Stimulated activated CD4-positive, alpha-beta T cell treated with anti-CD3 and anti-CD28 coated beads, Interleukin-15, amount 100 ng/mL, for 48 hours (primary cell): ENCODE measurements around the gene ECSIT.

Experiments used
- DNase-seq, 2 donors: peaks; one replicate each; pipeline ENCODE4 v3.0.0-alpha.2; 2020; ENCODE audit warnings: low read depth in 2 of 2

Gene ECSIT

GRCh38 chr19:11550265-11550664, 21.3 kb upstream of the ECSIT start:
- no peak for DNase-seq

GRCh38 chr19:11549386-11549953, 20.5 kb upstream of the ECSIT start:
- DNase-seq: no peak

GRCh38 chr19:11547929-11548700, 19.2 kb upstream of the ECSIT start:
- no peak for DNase-seq

- no peak for DNase-seq
Measured at GRCh38 chr19:11541238-11541637, 12.3 kb upstream of the ECSIT start.

GRCh38 chr19:11540645-11541044, 11.7 kb upstream of the ECSIT start:
- no peak for DNase-seq

GRCh38 chr19:11539495-11540365, 10.8 kb upstream of the ECSIT start:
- no peak for DNase-seq

GRCh38 chr19:11538232-11539036, 9.5 kb upstream of the ECSIT start, which contains the start of gene CNN1:
TSS of gene CNN1 (plus strand) at chr19:11538851. CDS start at chr19:11538928, 77 bp downstream.
- DNase-seq: no peak

GRCh38 chr19:11535792-11536595, 7.1 kb upstream of the ECSIT start:
- peak; percentile 76 to 83 for DNase-seq

GRCh38 chr19:11534948-11535347, 6.0 kb upstream of the ECSIT start:
- no peak for DNase-seq

GRCh38 chr19:11534538-11534937, 5.6 kb upstream of the ECSIT start:
- no peak for DNase-seq

- DNase-seq: peak; percentile 49 to 60
Measured at GRCh38 chr19:11530432-11530831, 1.5 kb upstream of the ECSIT start.

GRCh38 chr19:11519138-11519537, 9.8 kb downstream of the ECSIT start:
- no peak for DNase-seq

- no peak for DNase-seq
Measured at GRCh38 chr19:11513946-11514345, 15.0 kb downstream of the ECSIT start.

GRCh38 chr19:11510444-11510843, 18.5 kb downstream of the ECSIT start:
- DNase-seq: no peak

- no peak for DNase-seq
Measured at GRCh38 chr19:11507370-11508078, 21.4 kb downstream of the ECSIT start.

- DNase-seq: no peak
Measured at GRCh38 chr19:11506967-11507366, 22.0 kb downstream of the ECSIT start.

- peak in 1 of 2 donors; percentile 16 for DNase-seq
Measured at GRCh38 chr19:11506101-11506555, 22.8 kb downstream of the ECSIT start.

GRCh38 chr19:11505504-11506100, 23.3 kb downstream of the ECSIT start, which contains the start of gene ZNF653:
TSS of gene ZNF653 (minus strand) at chr19:11505839. CDS start at chr19:11505786, 53 bp downstream.
- DNase-seq: peak; percentile 93 to 94

- peak; percentile 93 to 97 for DNase-seq
Measured at GRCh38 chr19:11505032-11505503, 23.9 kb downstream of the ECSIT start.
